Peyer's patch (tissue), 4 donors: ENCODE data around the gene FLG. TPM values are rescaled to one million over a fixed set of nuclear protein-coding genes. Genes with fewer than 3 reads are reported as not detected.
"Not testable (repeated sequence)": the region's sequence is repeated elsewhere in the genome, so short reads cannot be mapped to it uniquely, and the experiment has no call there.

Source experiments
- DNase-seq, 3 donors: peaks; one replicate each; pipeline ENCODE4 v3.0.0-alpha.2; 2017 to 2019
- H3K27ac ChIP-seq, 4 donors: fragments of 200-600 bp; sonication (generic); one replicate each; pipeline ENCODE4 v1.5.1; 2016 to 2019
- H3K27me3 ChIP-seq, 2 donors: fragments of 200-600 bp; sonication (generic); one replicate each; pipeline ENCODE4 v1.5.1; 2019
- H3K36me3 ChIP-seq, 3 donors: fragments of 200-600 bp; sonication (generic); one replicate each; pipeline ENCODE4 v1.5.1; 2016 to 2019
- H3K4me1 ChIP-seq, 4 donors: fragments of 200-600 bp; sonication (generic); one replicate each; pipeline ENCODE4 v1.5.1; 2016 to 2019
- H3K4me3 ChIP-seq, 4 donors: fragments of 200-600 bp; sonication (generic); 1 replicate in 3 of 4; 2 replicates in 1 of 4; pipeline ENCODE4 v1.5.1; 2016 to 2019; ENCODE audit warnings: mild to moderate bottlenecking in 1 of 4
- H3K9me3 ChIP-seq, 4 donors: fragments of 200-600 bp; sonication (generic); one replicate each; pipeline ENCODE4 v1.5.1; 2016 to 2019; ENCODE audit warnings: mild to moderate bottlenecking in 1 of 4
- total RNA-seq, 4 donors: library from RNA; depleted of rRNA; stranded (reverse); fragments of >200 nt; gene quantifications; one replicate each; pipeline ENCODE4 v1.1.0, GENCODE V29; 2016

Gene FLG
- total RNA-seq, 4 donors from 2014 or later, result under 0.01 to 0.83 (median 0.23) TPM

DNA sequence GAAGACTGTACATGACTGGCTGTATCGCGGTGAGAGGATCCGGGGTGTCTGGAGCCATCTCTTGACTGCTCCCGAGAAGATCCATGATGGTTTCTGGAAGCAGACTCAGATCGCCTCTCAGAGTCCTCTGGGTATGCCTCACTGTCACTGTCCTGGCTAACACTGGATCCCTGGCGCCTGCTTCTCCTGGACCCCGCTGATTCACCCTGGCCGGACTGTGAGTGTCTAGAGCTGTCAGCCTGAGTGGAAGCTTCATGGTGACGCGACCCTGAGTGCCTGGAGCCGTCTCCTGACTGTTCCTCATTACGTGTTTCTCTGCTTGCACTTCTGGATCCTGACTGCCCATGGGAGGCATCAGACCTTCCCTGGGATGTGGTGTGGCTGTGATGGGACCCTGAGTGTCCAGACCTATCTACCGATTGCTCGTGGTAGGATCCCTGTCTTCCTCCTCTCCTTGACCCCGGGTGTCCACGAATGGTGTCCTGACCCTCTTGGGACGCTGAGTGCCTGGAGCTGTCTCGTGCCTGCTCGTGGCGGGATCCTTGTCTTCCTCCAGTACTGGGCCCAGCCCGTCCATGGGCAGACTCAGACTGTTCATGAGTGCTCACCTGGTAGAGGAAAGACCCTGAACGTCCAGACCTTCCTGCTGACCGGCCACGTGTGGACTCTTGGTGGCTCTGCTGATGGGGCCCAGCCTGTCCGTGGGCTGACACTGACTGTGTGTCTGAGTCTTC, 21.7 kb downstream of the FLG start:
- not testable (repeated sequence) for H3K27me3 ChIP-seq, H3K4me1 ChIP-seq, H3K4me3 ChIP-seq, H3K27ac ChIP-seq, H3K36me3 ChIP-seq, H3K9me3 ChIP-seq
- peak in 1 of 3 donors; percentile 19 for DNase-seq

DNA sequence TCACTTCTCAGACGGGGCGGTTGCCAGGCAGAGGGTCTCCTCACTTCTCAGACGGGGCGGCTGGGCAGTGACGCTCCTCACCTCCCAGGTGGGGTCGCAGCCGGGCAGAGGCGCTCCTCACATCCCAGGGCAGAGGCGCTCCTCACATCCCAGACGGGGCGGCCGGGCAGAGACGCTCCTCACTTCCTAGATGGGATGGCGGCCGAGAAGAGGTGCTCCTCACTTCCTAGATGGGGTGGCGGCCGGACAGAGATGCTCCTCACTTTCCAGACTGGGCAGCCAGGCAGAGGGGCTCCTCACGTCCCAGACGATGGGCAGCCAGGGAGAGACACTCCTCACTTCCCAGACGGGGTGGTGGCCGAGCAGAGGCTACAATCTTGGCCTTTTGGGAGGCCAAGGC, 68.6 kb downstream of the FLG start:
- H3K36me3 ChIP-seq, result not testable (repeated sequence)

More for the DNA sequence above, 68.6 kb downstream of the FLG start:
- not testable (repeated sequence) for H3K27me3 ChIP-seq, DNase-seq, H3K9me3 ChIP-seq, H3K4me1 ChIP-seq, H3K27ac ChIP-seq, H3K4me3 ChIP-seq

Other genes with a start within 250 kb of the FLG start
- gene TCHHL1, start 236.2 kb downstream of the FLG start, total RNA-seq, result not detected
- 1 to 10 TPM in 1 of 4 donors, under 1 TPM in 3; 0.13 to 5.8 (median 0.46) TPM for gene TCHH, start 209.8 kb downstream of the FLG start, total RNA-seq
- not detected for gene RPTN, start 166.0 kb downstream of the FLG start, total RNA-seq
- gene HRNR, start 101.0 kb downstream of the FLG start, total RNA-seq, result not detected
- 1 to 10 TPM in 1 of 4 donors, under 1 TPM in 3; 0.13 to 1.7 (median 0.23) TPM for gene FLG2, start 34.8 kb upstream of the FLG start, total RNA-seq
- gene CRNN, start 89.0 kb upstream of the FLG start, total RNA-seq, result under 1 TPM in 1 of 4 donors, not detected in 3; 0.67 TPM
- gene LCE5A, start 185.6 kb upstream of the FLG start, total RNA-seq, result not detected
- not detected for gene CRCT1, start 189.2 kb upstream of the FLG start, total RNA-seq
- gene LCE3E, start 241.5 kb upstream of the FLG start, total RNA-seq, result not detected